Measurements from ENCODE around the gene HLA-DQB1. TPM values are rescaled to one million over a fixed set of nuclear protein-coding genes. Genes with fewer than 3 reads are reported as not detected.
A peak's percentile ranks its signal among the peaks of the same experiment; 100 is the strongest.

HLA-DQB1 gene
- total and polyA plus RNA-seq, 2 donors (not counting 3 experiments of a cell fraction or from before 2014, with no cell fraction given), result not detected

GRCh38 chr6:32609731-32610640 lies 56.5 kb downstream of the HLA-DQB1 start:
- ChIA-PET POLR2A (no interaction called here), CTCF (interaction anchor here (1.2 kb wide), 1 partner anchor 12 kb away, joined by 5 read pairs; no protein-coding TSS in a partner anchor)
- Histone ChIP-seq H3K4me1 (ENCODE audit: control insufficient read depth, extremely low read depth, insufficient read depth, low read length) (no peaks in the 10 kb centered on the region), H3K9me3 (replicated peaks; ENCODE audit: control insufficient read depth, insufficient read depth, low read length) (no peaks in the 10 kb centered on the region), H3K4me3 (replicated peaks in 1 of 3; ENCODE audit: insufficient read depth in 1 of 3, low read depth in 1 of 3, low read length in 3 of 3) (no peak overlapping the region), H3K27ac (ENCODE audit: insufficient read depth, low read depth, low read length) (no peak overlapping the region), H3K4me2 (ENCODE audit: insufficient read depth, low read length) (no peak overlapping the region), H2AFZ (ENCODE audit: low read depth, low read length) (no peak overlapping the region), H3K36me3 (ENCODE audit: control insufficient read depth in 2 of 2, extremely low read depth in 1 of 2, insufficient read depth in 2 of 2, low read length in 2 of 2) (no peaks in the 10 kb centered on the region), H3K9ac (replicated peaks; ENCODE audit: extremely low read depth, insufficient read depth, low read length) (no peak overlapping the region), H3K27me3 (ENCODE audit: control insufficient read depth in 2 of 2, insufficient read depth in 2 of 2, low read length in 2 of 2) (peaks cover 0 to 8% of the 10 kb centered on the region in 2 experiments), H4K20me1 (replicated peaks; ENCODE audit: control insufficient read depth, extremely low read depth, insufficient read depth, low read length) (no peaks in the 10 kb centered on the region), H3K79me2 (ENCODE audit: control insufficient read depth, insufficient read depth, low read length) (no peaks in the 10 kb centered on the region), H3K9me1 (replicated peaks; ENCODE audit: control insufficient read depth, extremely low read depth, insufficient read depth, low read length) (no peaks in the 10 kb centered on the region)
- no TSS peak for BruUV-seq (replicated peaks)
- DNase-seq (ENCODE audit: low read depth, low spot score), result peak; percentile 96
- TF ChIP-seq FOS (IDR thresholded peaks at IDR 0.05; ENCODE audit: borderline replicate concordance, insufficient read depth, low read length) (peak; percentile 65), JUN (IDR thresholded peaks at IDR 0.05; ENCODE audit: borderline replicate concordance, insufficient read depth, insufficient read length, low read depth) (peak; percentile 47), CTCF (IDR thresholded peaks at IDR 0.05; ENCODE audit: extremely low read depth in 1 of 2, insufficient read depth in 1 of 2, low read depth in 1 of 2, low read length in 2 of 2) (no peak), EZH2 (IDR thresholded peaks at IDR 0.05; ENCODE audit: borderline replicate concordance, low read depth, low read length, severe bottlenecking) (no peak)
- intact Hi-C loops (cut with micrococcal nuclease) (no loop called here), dilution Hi-C loops (cut with MboI; ENCODE audit: extremely low pct_ligation_motif_present, low sequenced_read_pairs) (no loop called here)
- FAIRE-seq, result peak; percentile 79

Other genes starting within 250 kb of the HLA-DQB1 start
- not detected in 2 replicates for gene HLA-DRA, start 226.8 kb downstream of the HLA-DQB1 start, total RNA-seq
- gene HLA-DRA, start 226.8 kb downstream of the HLA-DQB1 start, polyA plus RNA-seq, result not detected in 2 replicates
- gene HLA-DRB5, start 136.4 kb downstream of the HLA-DQB1 start, total RNA-seq, result not detected in 2 replicates
- not detected in 2 replicates for gene HLA-DRB5, start 136.4 kb downstream of the HLA-DQB1 start, polyA plus RNA-seq
- not detected in 2 replicates for gene HLA-DRB1, start 76.8 kb downstream of the HLA-DQB1 start, total RNA-seq
- not detected in 2 replicates for gene HLA-DRB1, start 76.8 kb downstream of the HLA-DQB1 start, polyA plus RNA-seq
- not detected in 2 replicates for gene HLA-DQA1, start 29.3 kb downstream of the HLA-DQB1 start, total RNA-seq
- not detected in 2 replicates for gene HLA-DQA1, start 29.3 kb downstream of the HLA-DQB1 start, polyA plus RNA-seq
- not detected in 2 replicates for gene HLA-DQA2, start 74.7 kb upstream of the HLA-DQB1 start, total RNA-seq
- not detected in 2 replicates for gene HLA-DQA2, start 74.7 kb upstream of the HLA-DQB1 start, polyA plus RNA-seq
- not detected in 2 replicates for gene HLA-DQB2, start 96.9 kb upstream of the HLA-DQB1 start, total RNA-seq
- gene HLA-DQB2, start 96.9 kb upstream of the HLA-DQB1 start, polyA plus RNA-seq, result not detected in 2 replicates
- gene HLA-DOB, start 150.3 kb upstream of the HLA-DQB1 start, total RNA-seq, result 0.44 and 0.46 TPM in 2 replicates
- gene HLA-DOB, start 150.3 kb upstream of the HLA-DQB1 start, polyA plus RNA-seq, result 0.10 and 0.54 TPM in 2 replicates
- 49.7 and 57.8 TPM in 2 replicates for gene TAP2, start 172.1 kb upstream of the HLA-DQB1 start, total RNA-seq
- 14.1 and 18.4 TPM in 2 replicates for gene TAP2, start 172.1 kb upstream of the HLA-DQB1 start, polyA plus RNA-seq
- 25.7 and 40.1 TPM in 2 replicates for gene PSMB8, start 177.4 kb upstream of the HLA-DQB1 start, total RNA-seq
- 41.3 and 49.4 TPM in 2 replicates for gene PSMB8, start 177.4 kb upstream of the HLA-DQB1 start, polyA plus RNA-seq
- 18.8 and 25.9 TPM in 2 replicates for gene TAP1, start 187.0 kb upstream of the HLA-DQB1 start, total RNA-seq
- gene TAP1, start 187.0 kb upstream of the HLA-DQB1 start, polyA plus RNA-seq, result 15.6 and 17.2 TPM in 2 replicates
- gene PSMB9, start 187.5 kb upstream of the HLA-DQB1 start, total RNA-seq, result 2.7 and 6.3 TPM in 2 replicates
- 6.3 and 6.4 TPM in 2 replicates for gene PSMB9, start 187.5 kb upstream of the HLA-DQB1 start, polyA plus RNA-seq